ENCODE results near the gene METTL25.

DNA sequence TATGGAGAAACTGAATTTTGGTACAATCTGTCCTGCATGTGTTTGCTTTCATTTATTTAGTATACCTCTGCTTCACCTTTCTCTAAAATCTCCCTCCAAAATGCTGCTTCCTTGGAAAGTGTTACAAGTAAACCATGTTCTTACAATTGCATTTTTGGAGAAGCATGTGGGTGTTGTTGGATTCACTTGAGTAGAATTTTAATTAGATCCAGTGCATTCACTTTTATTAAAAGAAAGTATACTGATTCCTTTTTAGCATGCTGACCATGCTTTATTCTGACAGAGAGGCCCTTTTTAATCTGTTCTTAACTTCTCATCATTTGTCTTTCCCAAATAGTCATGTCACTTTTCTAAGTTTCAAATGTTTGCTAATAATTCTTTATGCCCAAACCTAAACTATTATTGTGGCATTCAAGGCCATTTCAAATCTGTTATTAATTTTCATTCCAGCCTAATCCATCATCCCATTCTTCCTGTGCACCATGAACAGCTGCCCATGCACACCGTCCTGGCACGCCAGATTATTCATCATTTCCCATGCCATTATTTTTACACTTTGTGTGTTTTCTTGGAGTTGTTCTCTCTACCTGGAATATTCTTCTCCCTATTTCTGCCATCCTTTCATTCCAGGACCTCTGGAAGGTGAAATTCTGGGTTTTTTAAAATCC, 90.7 kb downstream of the METTL25 start:
- TF ChIP-seq EP300 (IDR thresholded peaks at IDR 0.05) (no peak), CTCF (IDR thresholded peaks at IDR 0.05) (no peak)

Data from tibial nerve (tissue), 4 donors.